Smooth muscle cell (in vitro differentiated cells): ENCODE measurements around the gene CDH8. TPM values are rescaled to one million over a fixed set of nuclear protein-coding genes. Genes with fewer than 3 reads are reported as not detected.

Source experiments
- DNase-seq: peaks from one replicate; lab custom pipeline; 2025; ENCODE audit not compliant: unreplicated experiment; lab: John Stamatoyannopoulos, UW
- H2AFZ ChIP-seq: fragments of 200-600 bp; sonication (generic); 2 replicates; pipeline ENCODE4 v1.6.0; 2016; ENCODE audit warnings: antibody characterized with exemption, low read depth, mild to moderate bottlenecking
- H3F3A ChIP-seq: fragments of 200-600 bp; sonication (generic); 2 replicates; pipeline ENCODE4 v1.6.0; 2017; ENCODE audit warnings: antibody characterized with exemption, low read depth
- H3K27ac ChIP-seq: fragments of 200-600 bp; sonication (generic); 2 replicates; pipeline ENCODE4 v1.5.1; 2016; ENCODE audit warnings: low read depth, mild to moderate bottlenecking
- H3K27me3 ChIP-seq: fragments of 200-600 bp; sonication (generic); 2 replicates; pipeline ENCODE4 v1.6.1; 2016; ENCODE audit warnings: low read depth, mild to moderate bottlenecking
- H3K36me3 ChIP-seq: fragments of 200-600 bp; sonication (generic); 2 replicates; pipeline ENCODE4 v1.5.1; 2016; ENCODE audit warnings: low read depth
- H3K4me1 ChIP-seq: fragments of 200-600 bp; sonication (generic); 2 replicates; pipeline ENCODE4 v1.5.1; 2016; ENCODE audit warnings: low read depth
- H3K4me2 ChIP-seq: fragments of 200-600 bp; sonication (generic); 2 replicates; pipeline ENCODE4 v1.6.0; 2016; ENCODE audit warnings: mild to moderate bottlenecking
- H3K4me3 ChIP-seq: fragments of 200-600 bp; sonication (generic); 2 replicates; pipeline ENCODE4 v1.5.1; 2016; ENCODE audit warnings: mild to moderate bottlenecking
- H3K79me2 ChIP-seq: fragments of 200-600 bp; sonication (generic); 2 replicates; pipeline ENCODE4 v1.6.0; 2016; ENCODE audit warnings: low read depth, mild to moderate bottlenecking
- H3K9ac ChIP-seq: fragments of 200-600 bp; sonication (generic); 2 replicates; pipeline ENCODE4 v1.6.0; 2016; ENCODE audit warnings: low read depth
- H3K9me3 ChIP-seq: fragments of 200-600 bp; sonication (generic); replicated peaks from 2 replicates; pipeline ENCODE4 v1.5.1; 2016; ENCODE audit warnings: low read depth
- H4K20me1 ChIP-seq: fragments of 200-600 bp; sonication (generic); 2 replicates; pipeline ENCODE4 v1.6.0; 2016; ENCODE audit warnings: low read depth
- WGBS: methylation state at CpG from one replicate; pipeline ENCODE4 v1.1.7; 2016; ENCODE audit warnings: low lambda C conversion rate; 5-methylcytosine and 5-hydroxymethylcytosine counted together
- polyA plus RNA-seq: library from polyadenylated mRNA; unstranded; fragments of >200 nt; fragmentation: Nextera tagmentation; extraction: Ambion mirVana; gene quantifications from 2 replicates; pipeline ENCODE4 v1.2.1, GENCODE V29; 2016
- total RNA-seq: library from RNA; depleted of rRNA; stranded (reverse); fragments of >200 nt; gene quantifications from 2 replicates; pipeline ENCODE4 v1.2.3, GENCODE V29; 2014
- TF ChIP-seq, protein P1 (sequence below): fragments of 200-600 bp; sonication (generic); IDR thresholded peaks from 2 replicates; pipeline ENCODE4 v1.5.1; 2017; ENCODE audit warnings: borderline replicate concordance, mild to moderate bottlenecking, antibody characterized with exemption; ENCODE audit not compliant: insufficient read depth, poor library complexity, severe bottlenecking

Gene CDH8
- total and polyA plus RNA-seq, 2 experiments from 2014 or later = 1.8 to 5.5 TPM

DNA sequence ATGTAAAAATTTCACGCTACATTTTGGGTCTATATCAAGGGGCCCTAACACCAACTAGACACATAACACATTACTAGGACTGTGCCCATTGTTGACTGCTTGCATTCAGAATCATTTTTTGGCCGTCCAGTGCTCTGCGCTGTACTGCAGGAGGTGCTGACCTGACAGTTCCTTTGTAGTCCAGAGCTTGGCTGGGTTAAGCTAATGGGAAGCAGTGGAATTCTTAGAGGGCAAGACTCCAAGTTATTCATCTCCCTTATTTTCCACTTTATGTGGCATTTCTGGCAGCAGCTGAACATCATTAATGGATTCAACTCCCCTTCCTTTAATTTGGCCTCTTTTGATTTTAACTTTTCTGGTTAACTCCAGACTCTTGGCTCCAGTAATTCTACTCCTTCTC is 351.7 kb downstream of the CDH8 start:
- Histone ChIP-seq H4K20me1 (no peaks in the 10 kb centered on the region), H3K4me2 (no peak overlapping the region), H3K4me1 (no peaks in the 10 kb centered on the region), H2AFZ (no peak overlapping the region), H3K9ac (no peak overlapping the region), H3F3A (no peaks in the 10 kb centered on the region), H3K27me3 (no peaks in the 10 kb centered on the region), H3K9me3 (no peaks in the 10 kb centered on the region), H3K27ac (no peak overlapping the region), H3K4me3 (no peak overlapping the region), H3K36me3 (no peaks in the 10 kb centered on the region), H3K79me2 (no peaks in the 10 kb centered on the region)
- DNase-seq = no peak
- 94% methylated on average over 3 of the region's 3 CpGs for WGBS
- TF ChIP-seq, protein P1, sequence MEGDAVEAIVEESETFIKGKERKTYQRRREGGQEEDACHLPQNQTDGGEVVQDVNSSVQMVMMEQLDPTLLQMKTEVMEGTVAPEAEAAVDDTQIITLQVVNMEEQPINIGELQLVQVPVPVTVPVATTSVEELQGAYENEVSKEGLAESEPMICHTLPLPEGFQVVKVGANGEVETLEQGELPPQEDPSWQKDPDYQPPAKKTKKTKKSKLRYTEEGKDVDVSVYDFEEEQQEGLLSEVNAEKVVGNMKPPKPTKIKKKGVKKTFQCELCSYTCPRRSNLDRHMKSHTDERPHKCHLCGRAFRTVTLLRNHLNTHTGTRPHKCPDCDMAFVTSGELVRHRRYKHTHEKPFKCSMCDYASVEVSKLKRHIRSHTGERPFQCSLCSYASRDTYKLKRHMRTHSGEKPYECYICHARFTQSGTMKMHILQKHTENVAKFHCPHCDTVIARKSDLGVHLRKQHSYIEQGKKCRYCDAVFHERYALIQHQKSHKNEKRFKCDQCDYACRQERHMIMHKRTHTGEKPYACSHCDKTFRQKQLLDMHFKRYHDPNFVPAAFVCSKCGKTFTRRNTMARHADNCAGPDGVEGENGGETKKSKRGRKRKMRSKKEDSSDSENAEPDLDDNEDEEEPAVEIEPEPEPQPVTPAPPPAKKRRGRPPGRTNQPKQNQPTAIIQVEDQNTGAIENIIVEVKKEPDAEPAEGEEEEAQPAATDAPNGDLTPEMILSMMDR = no peak

DNA sequence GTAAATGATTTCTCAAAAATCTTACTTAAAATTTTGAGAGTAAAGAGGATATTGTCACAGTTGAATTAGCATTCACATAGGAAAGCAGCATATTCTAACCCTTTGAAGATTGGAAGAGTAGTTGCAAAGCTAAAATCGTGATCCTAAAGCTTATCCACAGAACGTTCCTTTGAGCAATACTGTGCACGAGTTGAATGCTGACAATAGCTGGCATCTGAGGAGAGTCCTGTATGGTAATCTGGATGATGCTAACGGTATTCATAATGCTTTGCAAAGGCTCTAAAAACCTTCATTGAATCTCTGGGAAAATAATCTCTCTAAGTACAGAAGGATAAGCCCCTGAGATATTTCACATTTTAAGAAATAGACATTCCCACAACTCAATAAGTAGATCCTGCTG is 354.6 kb downstream of the CDH8 start:
- Histone ChIP-seq H3K36me3 (no peaks in the 10 kb centered on the region), H4K20me1 (no peaks in the 10 kb centered on the region), H2AFZ (no peak overlapping the region), H3K4me3 (no peak overlapping the region), H3K27ac (no peak overlapping the region), H3K9me3 (no peaks in the 10 kb centered on the region), H3K4me1 (no peaks in the 10 kb centered on the region), H3K27me3 (no peaks in the 10 kb centered on the region), H3K9ac (no peak overlapping the region), H3K4me2 (no peak overlapping the region), H3K79me2 (no peaks in the 10 kb centered on the region), H3F3A (no peaks in the 10 kb centered on the region)
- no peak for DNase-seq
- 80% methylated on average over 4 of the region's 4 CpGs for WGBS
- TF ChIP-seq, protein P1 = no peak

DNA sequence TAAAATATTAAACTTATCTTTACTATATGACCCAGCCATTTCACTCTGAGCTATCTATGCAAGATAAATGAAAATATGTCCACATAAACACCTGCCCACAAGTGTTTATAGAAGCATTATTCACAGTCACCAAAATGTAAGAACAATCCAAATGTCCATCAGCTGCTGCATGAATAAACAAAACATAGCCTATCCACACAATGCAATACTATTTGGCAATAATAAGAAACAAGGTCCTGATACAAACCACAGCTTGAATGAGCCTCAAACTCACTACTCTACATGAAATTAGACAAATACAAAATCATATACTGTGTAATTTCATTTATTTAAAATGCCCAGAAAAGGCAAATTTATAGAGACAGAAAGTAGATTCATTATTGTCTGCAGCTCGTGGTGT is 355.1 kb downstream of the CDH8 start:
- Histone ChIP-seq H3K4me3 (no peak overlapping the region), H3K79me2 (no peaks in the 10 kb centered on the region), H3K9me3 (no peaks in the 10 kb centered on the region), H3K9ac (no peak overlapping the region), H3K36me3 (no peaks in the 10 kb centered on the region), H3K27me3 (no peaks in the 10 kb centered on the region), H3F3A (no peaks in the 10 kb centered on the region), H3K4me1 (no peaks in the 10 kb centered on the region), H3K27ac (no peak overlapping the region), H2AFZ (no peak overlapping the region), H3K4me2 (no peak overlapping the region), H4K20me1 (no peaks in the 10 kb centered on the region)
- 77% methylated on average over 1 of the region's 1 CpG for WGBS
- TF ChIP-seq, protein P1 = no peak
- no peak for DNase-seq

- Histone ChIP-seq H3K27ac (no peak overlapping the region), H3K4me2 (no peak overlapping the region), H3F3A (no peaks in the 10 kb centered on the region), H3K4me3 (no peak overlapping the region), H3K9ac (no peak overlapping the region), H3K36me3 (no peaks in the 10 kb centered on the region), H3K27me3 (no peaks in the 10 kb centered on the region), H2AFZ (no peak overlapping the region), H3K4me1 (no peaks in the 10 kb centered on the region), H3K79me2 (no peaks in the 10 kb centered on the region), H3K9me3 (no peaks in the 10 kb centered on the region), H4K20me1 (no peaks in the 10 kb centered on the region)
- no peak for DNase-seq
- TF ChIP-seq, protein P1 = no peak
- WGBS = 80% methylated on average over 3 of the region's 3 CpGs
Measured at GRCh38 chr16:61678182-61678581, 358.1 kb downstream of the CDH8 start.
